Epidermal melanocyte (primary cell): Measurements from ENCODE around the gene RAPGEF5.

Source experiments
- DNase-seq: peaks from one replicate; pipeline ENCODE4 v3.0.0; 2011; ENCODE audit warnings: low spot score; ENCODE audit not compliant: insufficient read length

Gene RAPGEF5

GRCh38 chr7:22317632-22318031 lies 39.3 kb downstream of the RAPGEF5 start:
- DNase-seq, result no peak

GRCh38 chr7:22316914-22317313 lies 40.0 kb downstream of the RAPGEF5 start:
- DNase-seq, result no peak

- DNase-seq, result no peak
Measured at GRCh38 chr7:22307816-22308215, 49.1 kb downstream of the RAPGEF5 start.

- DNase-seq, result no peak
Measured at GRCh38 chr7:22305706-22306105, 51.2 kb downstream of the RAPGEF5 start.

GRCh38 chr7:22302951-22303423 lies 54.0 kb downstream of the RAPGEF5 start:
- DNase-seq, result no peak

- no peak for DNase-seq
Measured at GRCh38 chr7:22302193-22302592, 54.8 kb downstream of the RAPGEF5 start.

- DNase-seq, result no peak
Measured at GRCh38 chr7:22301790-22302189, 55.2 kb downstream of the RAPGEF5 start.

- DNase-seq, result no peak
Measured at GRCh38 chr7:22300839-22301238, 56.1 kb downstream of the RAPGEF5 start.

GRCh38 chr7:22296916-22297315 lies 60.0 kb downstream of the RAPGEF5 start:
- no peak for DNase-seq

- DNase-seq, result no peak
Measured at GRCh38 chr7:22296265-22296566, 60.7 kb downstream of the RAPGEF5 start.

GRCh38 chr7:22295402-22296264 lies 61.3 kb downstream of the RAPGEF5 start:
- DNase-seq, result no peak

- DNase-seq, result no peak
Measured at GRCh38 chr7:22292531-22292930, 64.4 kb downstream of the RAPGEF5 start.

- DNase-seq, result no peak
Measured at GRCh38 chr7:22291977-22292376, 65.0 kb downstream of the RAPGEF5 start.

- DNase-seq, result no peak
Measured at GRCh38 chr7:22288202-22288601, 68.8 kb downstream of the RAPGEF5 start.

GRCh38 chr7:22287412-22287811 lies 69.5 kb downstream of the RAPGEF5 start:
- no peak for DNase-seq

- DNase-seq, result no peak
Measured at GRCh38 chr7:22286436-22286835, 70.5 kb downstream of the RAPGEF5 start.

- DNase-seq, result no peak
Measured at GRCh38 chr7:22281481-22281880, 75.5 kb downstream of the RAPGEF5 start.

- DNase-seq, result no peak
Measured at GRCh38 chr7:22280031-22280430, 76.9 kb downstream of the RAPGEF5 start.

- no peak for DNase-seq
Measured at GRCh38 chr7:22278660-22279059, 78.3 kb downstream of the RAPGEF5 start.

GRCh38 chr7:22277375-22277774 lies 79.6 kb downstream of the RAPGEF5 start:
- DNase-seq, result no peak

GRCh38 chr7:22275661-22276060 lies 81.3 kb downstream of the RAPGEF5 start:
- DNase-seq, result no peak

- DNase-seq, result no peak
Measured at GRCh38 chr7:22271311-22271710, 85.6 kb downstream of the RAPGEF5 start.

- DNase-seq, result no peak
Measured at GRCh38 chr7:22270371-22270770, 86.6 kb downstream of the RAPGEF5 start.
